Skin epidermis (tissue), 12 donors: ENCODE measurements around the gene BACH2.
A peak's percentile ranks its signal among the peaks of the same experiment; 100 is the strongest.
"Not testable (repeated sequence)": the region's sequence is repeated elsewhere in the genome, so short reads cannot be mapped to it uniquely, and the experiment has no call there.

Experiments
- H3K27ac ChIP-seq, 21 experiments: fragments of 200-600 bp; sonication (generic) in 11 of 21; one replicate each; pipeline ENCODE4 v1.5.0; 2020; ENCODE audit warnings: mild to moderate bottlenecking in 3 of 21, inconsistent platforms in 2 of 21, moderate library complexity in 2 of 21
- H3K4me3 ChIP-seq, 7 experiments: fragments of 200-600 bp; sonication (generic) in 2 of 7; one replicate each; pipeline ENCODE4 v1.5.0; 2020; ENCODE audit warnings: inconsistent platforms in 2 of 7, mild to moderate bottlenecking in 2 of 7, moderate library complexity in 1 of 7

BACH2 gene

GRCh38 chr6:89971338-89972024 is 325.2 kb downstream of the BACH2 start:
- not testable (repeated sequence) for H3K27ac ChIP-seq, H3K4me3 ChIP-seq

GRCh38 chr6:89970609-89971337 is 325.9 kb downstream of the BACH2 start:
- H3K4me3 ChIP-seq = no peak overlapping the region
- no peak overlapping the region for H3K27ac ChIP-seq

- no peak overlapping the region for H3K4me3 ChIP-seq
- H3K27ac ChIP-seq = no peak overlapping the region
Measured at GRCh38 chr6:89970072-89970471, 326.6 kb downstream of the BACH2 start.

- Histone ChIP-seq H3K27ac (no peak overlapping the region), H3K4me3 (no peak overlapping the region)
Measured at GRCh38 chr6:89966913-89967312, 329.7 kb downstream of the BACH2 start.

GRCh38 chr6:89966228-89966544 is 330.5 kb downstream of the BACH2 start:
- Histone ChIP-seq H3K4me3 (no peak overlapping the region), H3K27ac (no peak overlapping the region)

- Histone ChIP-seq H3K27ac (no peak overlapping the region), H3K4me3 (no peak overlapping the region)
Measured at GRCh38 chr6:89965441-89966227, 331.0 kb downstream of the BACH2 start.

- Histone ChIP-seq H3K4me3 (no peak overlapping the region), H3K27ac (no peak overlapping the region)
Measured at GRCh38 chr6:89963391-89963790, 333.3 kb downstream of the BACH2 start.

- Histone ChIP-seq H3K4me3 (no peak overlapping the region), H3K27ac (no peak overlapping the region)
Measured at GRCh38 chr6:89961481-89961880, 335.2 kb downstream of the BACH2 start.

- Histone ChIP-seq H3K4me3 (no peak overlapping the region), H3K27ac (no peak overlapping the region)
Measured at GRCh38 chr6:89959883-89960282, 336.8 kb downstream of the BACH2 start.

- Histone ChIP-seq H3K27ac (no peak overlapping the region), H3K4me3 (no peak overlapping the region)
Measured at GRCh38 chr6:89956182-89956581, 340.5 kb downstream of the BACH2 start.

GRCh38 chr6:89955364-89955763 is 341.3 kb downstream of the BACH2 start:
- Histone ChIP-seq H3K4me3 (no peak overlapping the region), H3K27ac (no peak overlapping the region)

GRCh38 chr6:89954721-89955148 is 341.9 kb downstream of the BACH2 start:
- H3K27ac ChIP-seq = no peak overlapping the region

GRCh38 chr6:89952686-89953085 is 344.0 kb downstream of the BACH2 start:
- no peak overlapping the region for H3K4me3 ChIP-seq
- H3K27ac ChIP-seq = peak overlapping the region in 5 of 21 experiments; percentile 14 to 62 (median 36)

More at GRCh38 chr6:89954721-89955148, 341.9 kb downstream of the BACH2 start:
- H3K4me3 ChIP-seq = no peak overlapping the region

- no peak overlapping the region for H3K4me3 ChIP-seq
- H3K27ac ChIP-seq = peak overlapping the region in 5 of 21 experiments; percentile 14 to 62 (median 36)
Measured at GRCh38 chr6:89952105-89952671, 344.5 kb downstream of the BACH2 start.

- peak overlapping the region in 4 of 21 experiments; percentile 14 to 52 (median 30) for H3K27ac ChIP-seq
- no peak overlapping the region for H3K4me3 ChIP-seq
Measured at GRCh38 chr6:89951574-89952104, 345.0 kb downstream of the BACH2 start.

- Histone ChIP-seq H3K27ac (peak overlapping the region in 1 of 21 experiments; percentile 50), H3K4me3 (no peak overlapping the region)
Measured at GRCh38 chr6:89950879-89951391, 345.7 kb downstream of the BACH2 start.

- peak overlapping the region in 1 of 21 experiments; percentile 50 for H3K27ac ChIP-seq
- H3K4me3 ChIP-seq = no peak overlapping the region
Measured at GRCh38 chr6:89950446-89950845, 346.2 kb downstream of the BACH2 start.

- H3K4me3 ChIP-seq = no peak overlapping the region
- H3K27ac ChIP-seq = no peak overlapping the region
Measured at GRCh38 chr6:89948876-89949275, 347.8 kb downstream of the BACH2 start.

GRCh38 chr6:89944826-89945407 is 351.7 kb downstream of the BACH2 start:
- H3K4me3 ChIP-seq = no peak overlapping the region
- peak overlapping the region in 1 of 21 experiments; percentile 20 for H3K27ac ChIP-seq
